ENCODE data around the gene PTH2R. TPM values are rescaled to one million over a fixed set of nuclear protein-coding genes. Genes with fewer than 3 reads are reported as not detected.
"Not testable (repeated sequence)": the region's sequence is repeated elsewhere in the genome, so short reads cannot be mapped to it uniquely, and the experiment has no call there.

PTH2R gene
- total RNA-seq, 3 donors from 2014 or later, result 0.64 to 3.3 (median 1.2) TPM

- H3K4me3 ChIP-seq, result no peak overlapping the region
- intact Hi-C loops (cut with DNase I; ENCODE audit: low total_unique reads), result no loop called here
- no peaks in the 10 kb centered on the region for H3K4me1 ChIP-seq
- TF ChIP-seq POLR2AphosphoS5 (IDR thresholded peaks at IDR 0.05) (no peak), CTCF (IDR thresholded peaks at IDR 0.05) (no peak), POLR2A (IDR thresholded peaks at IDR 0.05) (no peak)
- H3K36me3 ChIP-seq, result no peaks in the 10 kb centered on the region
- no peaks in the 10 kb centered on the region for H3K27me3 ChIP-seq
- no peaks in the 10 kb centered on the region for H3K9me3 ChIP-seq
- DNase-seq (ENCODE audit: low spot score in 2 of 2), result no peak
- no peak overlapping the region for H3K27ac ChIP-seq
Measured at GRCh38 chr2:208426412-208427045, 19.9 kb downstream of the PTH2R start.

GRCh38 chr2:208437755-208438154 is 31.2 kb downstream of the PTH2R start:
- Histone ChIP-seq H3K4me1 (no peaks in the 10 kb centered on the region), H3K36me3 (no peaks in the 10 kb centered on the region), H3K27ac (no peak overlapping the region), H3K4me3 (no peak overlapping the region), H3K9me3 (no peaks in the 10 kb centered on the region), H3K27me3 (no peaks in the 10 kb centered on the region)
- TF ChIP-seq CTCF (IDR thresholded peaks at IDR 0.05) (no peak), POLR2AphosphoS5 (IDR thresholded peaks at IDR 0.05) (no peak)
- DNase-seq (ENCODE audit: low spot score in 2 of 2), result no peak
- intact Hi-C loops (cut with DNase I; ENCODE audit: low total_unique reads), result no loop called here

DNA sequence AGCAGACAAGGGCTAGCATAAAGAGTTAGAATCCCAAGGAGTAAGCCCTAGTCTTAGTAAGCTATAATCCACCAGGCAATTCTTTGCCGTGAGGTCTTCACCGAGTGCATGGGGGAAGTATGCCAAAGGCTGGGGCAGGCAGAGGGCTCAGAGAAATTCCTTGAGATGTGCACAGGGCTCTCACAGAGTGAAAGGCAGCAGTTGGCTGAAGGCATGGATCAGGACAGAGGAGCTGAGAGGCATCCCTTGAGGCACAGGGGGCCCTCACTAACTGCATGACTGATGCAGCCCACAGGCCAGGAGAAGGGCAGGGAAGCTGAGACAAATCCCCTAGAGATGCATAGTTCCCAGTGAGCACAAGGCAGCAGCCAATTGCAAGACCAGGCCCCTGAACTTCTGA is 34.1 kb downstream of the PTH2R start:
- TF ChIP-seq POLR2A (IDR thresholded peaks at IDR 0.05) (no peak), CTCF (IDR thresholded peaks at IDR 0.05) (no peak), POLR2AphosphoS5 (IDR thresholded peaks at IDR 0.05) (no peak)
- Histone ChIP-seq H3K36me3 (no peaks in the 10 kb centered on the region), H3K27ac (no peak overlapping the region), H3K4me3 (no peak overlapping the region), H3K4me1 (no peaks in the 10 kb centered on the region), H3K9me3 (no peaks in the 10 kb centered on the region), H3K27me3 (no peaks in the 10 kb centered on the region)
- DNase-seq (ENCODE audit: low spot score in 2 of 2), result no peak
- intact Hi-C loops (cut with DNase I; ENCODE audit: low total_unique reads), result no loop called here

- Histone ChIP-seq H3K4me1 (no peaks in the 10 kb centered on the region), H3K27me3 (no peaks in the 10 kb centered on the region), H3K9me3 (no peaks in the 10 kb centered on the region), H3K4me3 (no peak overlapping the region), H3K27ac (no peak overlapping the region), H3K36me3 (no peaks in the 10 kb centered on the region)
- no peak for DNase-seq (ENCODE audit: low spot score in 2 of 2)
- intact Hi-C loops (cut with DNase I; ENCODE audit: low total_unique reads), result no loop called here
- TF ChIP-seq CTCF (IDR thresholded peaks at IDR 0.05), result no peak
- no peak for TF ChIP-seq POLR2A (IDR thresholded peaks at IDR 0.05)
- TF ChIP-seq POLR2AphosphoS5 (IDR thresholded peaks at IDR 0.05), result no peak
Measured at GRCh38 chr2:208441951-208442350, 35.4 kb downstream of the PTH2R start.

- DNase-seq (ENCODE audit: low spot score in 2 of 2); H3K27me3 ChIP-seq; H3K36me3 ChIP-seq; H3K4me3 ChIP-seq; H3K4me1 ChIP-seq; intact Hi-C loops (cut with DNase I; ENCODE audit: low total_unique reads); H3K9me3 ChIP-seq; H3K27ac ChIP-seq: not testable (repeated sequence)
Measured at GRCh38 chr2:208447447-208447846, 40.9 kb downstream of the PTH2R start.

- H3K27me3 ChIP-seq, result no peaks in the 10 kb centered on the region
- no peaks in the 10 kb centered on the region for H3K9me3 ChIP-seq
- TF ChIP-seq POLR2AphosphoS5 (IDR thresholded peaks at IDR 0.05) (no peak), CTCF (IDR thresholded peaks at IDR 0.05) (no peak), POLR2A (IDR thresholded peaks at IDR 0.05) (no peak)
- no peak overlapping the region for H3K27ac ChIP-seq
- H3K4me1 ChIP-seq, result no peaks in the 10 kb centered on the region
- no peak for DNase-seq (ENCODE audit: low spot score in 2 of 2)
- H3K4me3 ChIP-seq, result no peak overlapping the region
- intact Hi-C loops (cut with DNase I; ENCODE audit: low total_unique reads), result no loop called here
- H3K36me3 ChIP-seq, result no peaks in the 10 kb centered on the region
Measured at GRCh38 chr2:208451061-208451460, 44.5 kb downstream of the PTH2R start.

All from breast epithelium (tissue), 4 donors.